Omental fat pad (tissue), 4 donors: ENCODE measurements around the gene TMEM178B. TPM values are rescaled to one million over a fixed set of nuclear protein-coding genes. Genes with fewer than 3 reads are reported as not detected.

Experiments used
- ATAC-seq: fragments of 150-250 bp; one replicate; pipeline ENCODE4 v1.9.1; 2016; ENCODE audit warnings: mild to moderate bottlenecking, moderate library complexity; ENCODE audit not compliant: low FRiP score
- DNase-seq: peaks from one replicate; pipeline ENCODE4 v3.0.0-alpha.2; 2019; ENCODE audit warnings: low spot score
- CTCF ChIP-seq, 3 donors: fragments of 450-650 bp; IDR thresholded peaks; one replicate each; pipeline ENCODE4 v1.5.1; 2016 to 2017; ENCODE audit warnings: antibody characterized with exemption in 3 of 3, mild to moderate bottlenecking in 3 of 3, moderate library complexity in 2 of 3
- small RNA-seq: library from RNA; depleted of rRNA; stranded (forward); fragments of <200 nt; gene quantifications from one replicate; pipeline ENCODE3, GENCODE V24; 2016
- total RNA-seq, 4 donors: library from RNA; depleted of rRNA; stranded (reverse); fragments of >200 nt; gene quantifications; one replicate each; pipeline ENCODE4 v1.1.0, GENCODE V29; 2016

Gene TMEM178B
- total RNA-seq, 4 donors from 2014 or later = 0.50 to 1.3 (median 0.81) TPM

- DNase-seq = no peak
- no peak for ATAC-seq
- TF ChIP-seq CTCF (IDR thresholded peaks at IDR 0.05) = no peak
Observed at GRCh38 chr7:141515941-141516340, 442.1 kb downstream of the TMEM178B start.

GRCh38 chr7:141519623-141520022, 445.8 kb downstream of the TMEM178B start:
- TF ChIP-seq CTCF (IDR thresholded peaks at IDR 0.05) = no peak
- no peak for DNase-seq
- no peak for ATAC-seq

GRCh38 chr7:141522657-141523342, 448.9 kb downstream of the TMEM178B start:
- no peak for ATAC-seq
- DNase-seq = no peak
- no peak for TF ChIP-seq CTCF (IDR thresholded peaks at IDR 0.05)

- DNase-seq (no peak), ATAC-seq (no peak)
- TF ChIP-seq CTCF (IDR thresholded peaks at IDR 0.05) = no peak
Observed at GRCh38 chr7:141525973-141526514, 452.2 kb downstream of the TMEM178B start.

- no peak for TF ChIP-seq CTCF (IDR thresholded peaks at IDR 0.05)
- no peak for ATAC-seq
- DNase-seq = no peak
Observed at GRCh38 chr7:141527076-141527475, 453.2 kb downstream of the TMEM178B start.

- no peak for ATAC-seq
- no peak for DNase-seq
- TF ChIP-seq CTCF (IDR thresholded peaks at IDR 0.05) = no peak
Observed at GRCh38 chr7:141528399-141528798, 454.5 kb downstream of the TMEM178B start.

Small RNA genes within 50 kb of the gene (small RNA-seq; reads per million reads assigned to genes)
- not detected for gene AC006362.1
- gene RNU4-74P = not detected

Other genes starting within 250 kb of the TMEM178B start
- 10 to 100 TPM; 35.7 to 60.0 (median 40.7) TPM for gene BRAF, start 149.1 kb upstream of the TMEM178B start, total RNA-seq
- gene MRPS33, start 59.1 kb upstream of the TMEM178B start, total RNA-seq = 10 to 100 TPM; 16.0 to 21.5 (median 18.9) TPM